K562 (cell line): Measurements from ENCODE around the gene TSPAN3. TPM values are rescaled to one million over a fixed set of nuclear protein-coding genes. Genes with fewer than 3 reads are reported as not detected.

ENCODE experiments used
- ATAC-seq: fragments of 200-7000 bp; cut with Tn5 transposase; 3 replicates; pipeline ENCODE4 v1.9.1; 2020; ENCODE audit warnings: moderate library complexity
- BruUV-seq: library from RNA; stranded (reverse); fragments of 400-500 nt; replicated peaks from 2 replicates; lab custom pipeline; 2021; lab: Mats Ljungman, UMichigan
- CTCF ChIA-PET: fragments of 300-600 bp; formaldehyde crosslinking; extraction: SDS; loops from one replicate; lab custom pipeline; 2021; ENCODE audit warnings: low intra/inter-chr PET ratio; lab: Yijun Ruan, JAX
- POLR2A ChIA-PET: fragments of 300-600, 350-650 bp; sonication (Branson Sonifier 250); formaldehyde crosslinking; extraction: SDS; loops from one replicate; lab custom pipeline; 2021; ENCODE audit warnings: antibody characterized with exemption, inconsistent platforms; lab: Yijun Ruan, JAX
- DNase-seq, 4 experiments: peaks; one replicate each; pipeline versions ENCODE4 v3.0.0 to v3.0.0-alpha.2; 2011 to 2018; ENCODE audit warnings: low spot score in 3 of 4, mixed read lengths in 3 of 4; ENCODE audit errors: extremely low read depth in 1 of 4
- FAIRE-seq: peaks from 2 replicates; lab custom pipeline; 2011; peaks lifted over from hg19 to GRCh38; lab: Jason Lieb, UNC
- H2AFZ ChIP-seq: 2 replicates; pipeline ENCODE4 v1.6.0; 2011; ENCODE audit warnings: low read depth, low read length, control low read depth, inconsistent platforms
- H3K27ac ChIP-seq: fragments of 200-600 bp; 3 replicates; pipeline ENCODE4 v1.8.0; 2011; ENCODE audit warnings: low read depth, mild to moderate bottlenecking, control low read depth, inconsistent platforms, low read length, moderate library complexity, mixed read lengths; ENCODE audit errors: extremely low read depth
- H3K27me3 ChIP-seq, 2 experiments: fragments of 300-600 bp in 1 of 2; 2 replicates in 1 of 2; 3 replicates in 1 of 2; pipeline versions ENCODE4 v1.6.0 to v1.8.0; 2011; ENCODE audit warnings: inconsistent platforms in 2 of 2, low read length in 2 of 2, mild to moderate bottlenecking in 1 of 2, mixed read lengths in 1 of 2, moderate library complexity in 1 of 2; ENCODE audit not compliant: control insufficient read depth in 2 of 2, insufficient read depth in 2 of 2
- H3K36me3 ChIP-seq: fragments of 300-600 bp; 3 replicates; pipeline ENCODE4 v1.8.0; 2011; ENCODE audit warnings: mild to moderate bottlenecking, low read length, inconsistent platforms; ENCODE audit not compliant: control insufficient read depth, insufficient read depth
- H3K4me1 ChIP-seq, 2 experiments: fragments of 200-600 bp in 1 of 2; replicated peaks in 1 of 2; 2 replicates in 1 of 2; 3 replicates in 1 of 2; pipeline versions ENCODE4 v1.5.1 to v1.8.0; 2011; ENCODE audit warnings: inconsistent platforms in 2 of 2, low read length in 2 of 2, mild to moderate bottlenecking in 1 of 2, mixed read lengths in 1 of 2, moderate library complexity in 1 of 2; ENCODE audit not compliant: control insufficient read depth in 2 of 2, insufficient read depth in 2 of 2
- H3K4me2 ChIP-seq: 2 replicates; pipeline ENCODE4 v1.6.1; 2011; ENCODE audit warnings: low read length, control low read depth, inconsistent platforms, mixed read lengths; ENCODE audit not compliant: insufficient read depth
- H3K4me3 ChIP-seq: fragments of 200-600 bp; sonication (generic), shearing (Covaris generic); 2 replicates; pipeline ENCODE4 v1.5.1; 2016; ENCODE audit warnings: control low read depth, inconsistent platforms
- H3K79me2 ChIP-seq: fragments of 200-600 bp; 3 replicates; pipeline ENCODE4 v1.8.0; 2011; ENCODE audit warnings: low read length, inconsistent platforms; ENCODE audit not compliant: control insufficient read depth, insufficient read depth
- H3K9ac ChIP-seq, 2 experiments: 2 replicates each; pipeline versions ENCODE4 v1.6.0 to v1.6.1; 2011; ENCODE audit warnings: low read depth in 2 of 2, low read length in 2 of 2, control low read depth in 1 of 2, inconsistent platforms in 1 of 2, mild to moderate bottlenecking in 1 of 2, mixed read lengths in 1 of 2; ENCODE audit not compliant: insufficient read depth in 1 of 2
- H3K9me1 ChIP-seq: one replicate; pipeline ENCODE4 v1.6.0; 2011; ENCODE audit warnings: inconsistent platforms, mild to moderate bottlenecking, low read length, moderate library complexity; ENCODE audit not compliant: control insufficient read depth, insufficient read depth
- H3K9me3 ChIP-seq: replicated peaks from 2 replicates; pipeline ENCODE4 v1.5.1; 2011; ENCODE audit warnings: low read depth, low read length, inconsistent platforms; ENCODE audit not compliant: control insufficient read depth, insufficient read depth
- H4K20me1 ChIP-seq: replicated peaks from 2 replicates; pipeline ENCODE4 v1.6.1; 2011; ENCODE audit warnings: low read length, inconsistent platforms, mixed read lengths; ENCODE audit not compliant: control insufficient read depth, insufficient read depth
- KDM5B ChIP-seq: fragments of 200-600 bp; sonication (generic); IDR thresholded peaks from 2 replicates; pipeline ENCODE4 v1.6.1; 2012; ENCODE audit warnings: low read depth, mild to moderate bottlenecking, moderate library complexity, low read length, control low read depth, inconsistent platforms; ENCODE audit not compliant: insufficient replicate concordance
- MAX ChIP-seq: sonication (generic); formaldehyde crosslinking; IDR thresholded peaks from 2 replicates; pipeline ENCODE4 v1.9.0; 2022; ENCODE audit warnings: mild to moderate bottlenecking, missing genetic modification reagents
- MAZ ChIP-seq, 2 experiments: fragments of 450-650 bp in 1 of 2; sonication (generic) in 1 of 2; formaldehyde crosslinking; IDR thresholded peaks in 1 of 2; conservative IDR thresholded peaks in 1 of 2; 2 replicates each; pipeline versions ENCODE4 v1.4.0 to v1.5.0; 2020; ENCODE audit warnings: mild to moderate bottlenecking in 1 of 2, missing genetic modification reagents in 1 of 2
- SP1 ChIP-seq: sonication (generic); formaldehyde crosslinking; IDR thresholded peaks from 2 replicates; pipeline ENCODE4 v1.8.1; 2022; ENCODE audit warnings: mild to moderate bottlenecking, missing genetic modification reagents
- WGBS: fragments of 100-300 bp; shearing (Covaris generic); methylation state at CpG from one replicate; pipeline ENCODE4 v1.1.6; 2016; ENCODE audit warnings: low coverage, mixed read lengths; ENCODE audit not compliant: insufficient coverage; ENCODE audit errors: missing lambda C conversion rate; 5-methylcytosine and 5-hydroxymethylcytosine counted together
- in situ Hi-C: fragments of 300-500 bp; cut with MboI; formaldehyde crosslinking; loops from 4 replicates; pipeline ENCODE4 v1.15.0; 2018; ENCODE audit warnings: inconsistent platforms, mixed read lengths
- intact Hi-C: fragments of 100-400 bp; cut with micrococcal nuclease; formaldehyde crosslinking; loops from 2 replicates; pipeline ENCODE4 v1.14.2; 2022
- polyA plus RNA-seq, 8 experiments: library from polyadenylated mRNA; depleted of rRNA in 4 of 8; stranded (reverse) in 5 of 8; unstranded in 3 of 8; fragments of >200 nt; fragmentation: Nextera tagmentation in 2 of 8; fragmentation: Illumina TruSeq in 1 of 8; extraction: Ambion mirVana in 2 of 8; extraction: Trizol in 1 of 8; gene quantifications; 2 replicates each; pipeline versions ENCODE4 v1.2.1 to v1.2.3, GENCODE V29; 2011 to 2014; ENCODE audit warnings: inconsistent platforms in 1 of 8, missing spikeins in 1 of 8
- total RNA-seq, 7 experiments: library from RNA; depleted of rRNA in 6 of 7; stranded (reverse); fragments of >200 nt in 6 of 7; fragmentation: Illumina TruSeq in 2 of 7; extraction: Trizol in 2 of 7; gene quantifications; 2 replicates each; pipeline versions ENCODE4 v1.2.1 to v1.2.3, GENCODE V29; 2011 to 2021; ENCODE audit warnings: low replicate concordance in 1 of 7
- TF ChIP-seq, protein P1 (sequence below), 2 experiments: IDR thresholded peaks; 2 replicates each; pipeline ENCODE4 v1.6.1; 2011; ENCODE audit warnings: borderline replicate concordance in 1 of 2, control low read depth in 1 of 2, low read depth in 1 of 2, low read length in 1 of 2, mild to moderate bottlenecking in 1 of 2, mixed read lengths in 1 of 2, moderate library complexity in 1 of 2; ENCODE audit not compliant: insufficient read depth in 1 of 2, insufficient read length in 1 of 2, poor library complexity in 1 of 2, severe bottlenecking in 1 of 2; ENCODE audit errors: extremely low read depth in 1 of 2

TSPAN3 gene
- total and polyA plus RNA-seq, 9 of the 15 experiments (the other 6 are each of a cell fraction or from before 2014, with no cell fraction given): 14.3 to 144 (median 71.1) TPM

- Histone ChIP-seq H3K27ac (no peak overlapping the region), H3K9me3 (no peaks in the 10 kb centered on the region), H3K4me2 (peak overlapping the region; percentile 63), H3K4me1 (peaks cover 0 to 55% of the 10 kb centered on the region in 2 experiments; a peak in 2 of 5 replicates), H3K27me3 (peaks cover 0 to 24% of the 10 kb centered on the region in 2 experiments; a peak in 2 of 5 replicates), H2AFZ (peak overlapping the region; percentile 84), H3K36me3 (no peaks in the 10 kb centered on the region), H3K79me2 (no peaks in the 10 kb centered on the region), H3K9me1 (no peaks in the 10 kb centered on the region), H3K4me3 (peak overlapping the region; percentile 35), H3K9ac (peak overlapping the region in 1 of 2 experiments; percentile 85; a peak in 2 of 4 replicates)
- in situ Hi-C loops (loop anchor here (5.0 to 10.0 kb wide), 2 partner anchors 476 to 514 kb away; no protein-coding TSS in a partner anchor), intact Hi-C loops (loop anchor here (5.0 to 10.0 kb wide), 5 partner anchors 56 to 519 kb away; no protein-coding TSS in a partner anchor)
- BruUV-seq: no TSS peak
- DNase-seq: no peak
- ChIA-PET POLR2A (interaction anchor here (0.6 kb wide), 2 partner anchors 49 to 102 kb away, joined by 3 read pairs; no protein-coding TSS in a partner anchor), CTCF (no interaction called here)
- FAIRE-seq: no peak
- WGBS: 29% methylated on average over 14 of the region's 22 CpGs
- peak; percentile 2; the same call in 2 of the 3 replicates for ATAC-seq
- peak; percentile 22 for TF ChIP-seq MAX (CRISPR knock-in tag)
- 0 out of 4 replicates have a peak, but pooled peaks of 1 of the 2 experiments have one; percentile 28 for TF ChIP-seq MAZ (CRISPR knock-in tag; conservative IDR thresholded peaks at IDR 0.05 in 1 of 2, IDR thresholded peaks at IDR 0.05 in 1 of 2)
- peak; percentile 12; the same call in 1 of the 2 replicates for TF ChIP-seq SP1 (CRISPR knock-in tag)
- TF ChIP-seq, protein P1, sequence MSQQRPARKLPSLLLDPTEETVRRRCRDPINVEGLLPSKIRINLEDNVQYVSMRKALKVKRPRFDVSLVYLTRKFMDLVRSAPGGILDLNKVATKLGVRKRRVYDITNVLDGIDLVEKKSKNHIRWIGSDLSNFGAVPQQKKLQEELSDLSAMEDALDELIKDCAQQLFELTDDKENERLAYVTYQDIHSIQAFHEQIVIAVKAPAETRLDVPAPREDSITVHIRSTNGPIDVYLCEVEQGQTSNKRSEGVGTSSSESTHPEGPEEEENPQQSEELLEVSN (IDR thresholded peaks at IDR 0.05; ENCODE audit: borderline replicate concordance in 1 of 2, extremely low read depth in 1 of 2, insufficient read depth in 1 of 2, insufficient read length in 1 of 2, low read depth in 1 of 2, low read length in 1 of 2, poor library complexity in 1 of 2, severe bottlenecking in 1 of 2): peak in 1 of 2 experiments; percentile 9
- no peak for TF ChIP-seq KDM5B
- TF ChIP-seq, all 486 proteins: peak for 4
- peaks cover 14% of the 10 kb centered on the region; the same call in 1 of the 2 replicates for H4K20me1 ChIP-seq
These were observed 42.3 kb downstream of the TSPAN3 start for GRCh38 chr15:77028451-77029165.
